Liver (tissue), 9 donors: Measurements from ENCODE around the gene POU2AF3. TPM values are rescaled to one million over a fixed set of nuclear protein-coding genes. Genes with fewer than 3 reads are reported as not detected.

ENCODE experiments used
- DNase-seq: peaks from one replicate; pipeline ENCODE4 v3.0.0-alpha.2; 2017; ENCODE audit warnings: low spot score
- H3K27ac ChIP-seq, 2 donors: one replicate each; pipeline ENCODE4 v1.7.0; 2013; ENCODE audit warnings: inconsistent platforms in 2 of 2, low read length in 2 of 2, control low read depth in 1 of 2, low read depth in 1 of 2, mild to moderate bottlenecking in 1 of 2
- H3K27me3 ChIP-seq, 4 donors: one replicate each; pipeline versions ENCODE4 v1.6.1 to v1.7.0; 2013; ENCODE audit warnings: low read length in 3 of 4, inconsistent platforms in 1 of 4, mild to moderate bottlenecking in 1 of 4, moderate library complexity in 1 of 4; ENCODE audit not compliant: control insufficient read depth in 4 of 4, insufficient read depth in 4 of 4
- H3K36me3 ChIP-seq, 4 donors: one replicate each; pipeline versions ENCODE4 v1.6.1 to v1.7.0; 2013; ENCODE audit warnings: low read length in 3 of 4, mild to moderate bottlenecking in 3 of 4, low read depth in 1 of 4, moderate library complexity in 1 of 4; ENCODE audit not compliant: control insufficient read depth in 4 of 4, insufficient read depth in 3 of 4
- H3K4me1 ChIP-seq, 4 donors: one replicate each; pipeline versions ENCODE4 v1.6.1 to v1.7.0; 2013; ENCODE audit warnings: low read length in 3 of 4, mild to moderate bottlenecking in 3 of 4, moderate library complexity in 1 of 4; ENCODE audit not compliant: control insufficient read depth in 4 of 4, insufficient read depth in 4 of 4
- H3K4me3 ChIP-seq, 3 donors: one replicate each; pipeline versions ENCODE4 v1.6.1 to v1.7.0; 2013; ENCODE audit warnings: low read length in 3 of 3, control low read depth in 1 of 3, low read depth in 1 of 3, mild to moderate bottlenecking in 1 of 3
- H3K9ac ChIP-seq, 2 donors: one replicate each; pipeline ENCODE4 v1.7.0; 2013; ENCODE audit warnings: low read length in 2 of 2, mild to moderate bottlenecking in 2 of 2, moderate library complexity in 2 of 2, control low read depth in 1 of 2, low read depth in 1 of 2
- H3K9me3 ChIP-seq, 4 donors: one replicate each; pipeline versions ENCODE4 v1.6.1 to v1.7.0; 2013; ENCODE audit warnings: low read length in 3 of 4; ENCODE audit not compliant: control insufficient read depth in 4 of 4
- ATF3 ChIP-seq: IDR thresholded peaks from 2 replicates; pipeline ENCODE4 v1.6.1; 2016; ENCODE audit warnings: antibody characterized with exemption
- CTCF ChIP-seq: fragments of 150-350 bp; IDR thresholded peaks from 2 replicates; pipeline ENCODE4 v1.5.1; 2017; ENCODE audit warnings: improper control_type of control experiment, low read depth, low read length; ENCODE audit not compliant: missing input control
- EGR1 ChIP-seq, 2 donors: IDR thresholded peaks; 2 replicates each; pipeline ENCODE4 v1.6.1; 2016 to 2018; ENCODE audit warnings: antibody characterized with exemption in 2 of 2, low read depth in 2 of 2
- FOXA1 ChIP-seq: IDR thresholded peaks from 2 replicates; pipeline ENCODE4 v1.6.1; 2016; ENCODE audit warnings: antibody characterized with exemption
- FOXA2 ChIP-seq: IDR thresholded peaks from 2 replicates; pipeline ENCODE4 v1.6.1; 2016; ENCODE audit warnings: antibody characterized with exemption
- GABPA ChIP-seq, 2 donors: IDR thresholded peaks in 1 of 2; conservative IDR thresholded peaks in 1 of 2; 2 replicates each; pipeline ENCODE4 v1.6.1; 2016; ENCODE audit warnings: antibody characterized with exemption in 2 of 2, mild to moderate bottlenecking in 1 of 2, moderate library complexity in 1 of 2
- HNF4A ChIP-seq, 2 donors: conservative IDR thresholded peaks; 2 replicates each; pipeline ENCODE4 v1.6.1; 2016; ENCODE audit warnings: antibody characterized with exemption in 2 of 2, mild to moderate bottlenecking in 2 of 2
- HNF4G ChIP-seq: IDR thresholded peaks from 2 replicates; pipeline ENCODE4 v1.6.1; 2016; ENCODE audit warnings: antibody characterized with exemption
- JUND ChIP-seq, 2 donors: IDR thresholded peaks; 2 replicates each; pipeline ENCODE4 v1.6.1; 2016; ENCODE audit warnings: antibody characterized with exemption in 2 of 2
- MAX ChIP-seq: IDR thresholded peaks from 2 replicates; pipeline ENCODE4 v1.6.1; 2016; ENCODE audit warnings: antibody characterized with exemption
- NR2F2 ChIP-seq: IDR thresholded peaks from 2 replicates; pipeline ENCODE4 v1.6.1; 2016; ENCODE audit warnings: antibody characterized with exemption
- RAD21 ChIP-seq, 2 donors: IDR thresholded peaks; 2 replicates each; pipeline ENCODE4 v1.6.1; 2016; ENCODE audit warnings: antibody characterized with exemption in 2 of 2, mild to moderate bottlenecking in 2 of 2
- REST ChIP-seq: IDR thresholded peaks from 2 replicates; pipeline ENCODE4 v1.6.1; 2016; ENCODE audit warnings: antibody characterized with exemption, mild to moderate bottlenecking
- RXRA ChIP-seq, 2 donors: IDR thresholded peaks; 2 replicates each; pipeline ENCODE4 v1.6.1; 2017 to 2018; ENCODE audit warnings: antibody characterized with exemption in 2 of 2, mild to moderate bottlenecking in 1 of 2
- SP1 ChIP-seq: IDR thresholded peaks from 2 replicates; pipeline ENCODE4 v1.6.1; 2018; ENCODE audit warnings: antibody characterized with exemption, mild to moderate bottlenecking
- TAF1 ChIP-seq: conservative IDR thresholded peaks from 2 replicates; pipeline ENCODE4 v1.6.1; 2016; ENCODE audit warnings: antibody characterized with exemption, mild to moderate bottlenecking
- YY1 ChIP-seq: IDR thresholded peaks from 2 replicates; pipeline ENCODE4 v1.6.1; 2016; ENCODE audit warnings: antibody characterized with exemption, mild to moderate bottlenecking
- ZBTB33 ChIP-seq: IDR thresholded peaks from 2 replicates; pipeline ENCODE4 v1.6.1; 2016; ENCODE audit warnings: antibody characterized with exemption
- WGBS: extraction: QIAGEN DNeasy Blood & Tissue Kit; methylation state at CpG from one replicate; pipeline ENCODE4 v1.1.7; 2013; 5-methylcytosine and 5-hydroxymethylcytosine counted together
- polyA plus RNA-seq, 2 donors: library from polyadenylated mRNA; stranded (reverse) in 1 of 2; unstranded in 1 of 2; fragments of 200-250 nt in 1 of 2; fragments of >200 nt in 1 of 2; fragmentation: Nextera tagmentation in 1 of 2; extraction: Ambion mirVana in 1 of 2; gene quantifications; one replicate each; pipeline versions ENCODE4 v1.2.1 to v1.2.3, GENCODE V29; 2013 to 2015
- total RNA-seq, 2 donors: library from RNA; depleted of rRNA; stranded (reverse); fragments of >200 nt; gene quantifications; one replicate each; pipeline ENCODE4 v1.2.3, GENCODE V29; 2014
- donor health status: healthy.
- donor health status: healthy.
- donor health status: healthy.
- donor health status: healthy.
- donor health status: healthy.

Gene POU2AF3
- total and polyA plus RNA-seq, 4 donors, result 0.17 to 0.68 (median 0.49) TPM

- Histone ChIP-seq H3K9me3 (no peaks in the 10 kb centered on the region), H3K4me1 (no peaks in the 10 kb centered on the region), H3K27ac (no peak overlapping the region), H3K9ac (no peak overlapping the region), H3K4me3 (no peak overlapping the region), H3K36me3 (no peaks in the 10 kb centered on the region), H3K27me3 (no peaks in the 10 kb centered on the region)
- DNase-seq, result no peak
- WGBS, result 62% methylated on average over 3 of the region's 3 CpGs
- no peak for TF ChIP-seq FOXA2
- TF ChIP-seq RXRA (IDR thresholded peaks at IDR 0.05), result no peak
- no peak for TF ChIP-seq CTCF
- no peak for TF ChIP-seq RAD21 (IDR thresholded peaks at IDR 0.05)
- TF ChIP-seq ATF3, result no peak
- TF ChIP-seq HNF4G, result no peak
- TF ChIP-seq YY1, result no peak
- TF ChIP-seq REST, result no peak
- no peak for TF ChIP-seq SP1
- no peak for TF ChIP-seq HNF4A (conservative IDR thresholded peaks at IDR 0.05)
- TF ChIP-seq FOXA1, result no peak
- no peak for TF ChIP-seq JUND (IDR thresholded peaks at IDR 0.05)
- no peak for TF ChIP-seq NR2F2
- no peak for TF ChIP-seq MAX
- TF ChIP-seq ZBTB33, result no peak
- TF ChIP-seq TAF1, result no peak
Measured at GRCh38 chr11:111342329-111342728, 44.0 kb downstream of the POU2AF3 start.

- no peak overlapping the region for H3K27ac ChIP-seq
- no peak overlapping the region for H3K4me3 ChIP-seq
- H3K27me3 ChIP-seq, result no peaks in the 10 kb centered on the region
- no peak for DNase-seq
- H3K9me3 ChIP-seq, result no peaks in the 10 kb centered on the region
- no peaks in the 10 kb centered on the region for H3K36me3 ChIP-seq
- WGBS, result 71% methylated on average over 3 of the region's 3 CpGs
- no peak overlapping the region for H3K9ac ChIP-seq
- no peaks in the 10 kb centered on the region for H3K4me1 ChIP-seq
- TF ChIP-seq ATF3 (no peak), GABPA (IDR thresholded peaks at IDR 0.05 in 1 of 2, conservative IDR thresholded peaks at IDR 0.05 in 1 of 2) (no peak), JUND (IDR thresholded peaks at IDR 0.05) (no peak), ZBTB33 (no peak), YY1 (no peak), TAF1 (no peak), CTCF (no peak), FOXA1 (no peak), RAD21 (IDR thresholded peaks at IDR 0.05) (no peak), RXRA (IDR thresholded peaks at IDR 0.05) (no peak), HNF4G (no peak), NR2F2 (no peak), EGR1 (IDR thresholded peaks at IDR 0.05; ENCODE audit: low read depth in 2 of 2) (no peak)
Measured at GRCh38 chr11:111344032-111344431, 45.7 kb downstream of the POU2AF3 start.
